ENCODE results near the gene CEP55. TPM values are rescaled to one million over a fixed set of nuclear protein-coding genes. Genes with fewer than 3 reads are reported as not detected.

Gene CEP55
- total and polyA plus RNA-seq, 8 donors, result 3.4 to 31.3 (median 13.8) TPM

DNA sequence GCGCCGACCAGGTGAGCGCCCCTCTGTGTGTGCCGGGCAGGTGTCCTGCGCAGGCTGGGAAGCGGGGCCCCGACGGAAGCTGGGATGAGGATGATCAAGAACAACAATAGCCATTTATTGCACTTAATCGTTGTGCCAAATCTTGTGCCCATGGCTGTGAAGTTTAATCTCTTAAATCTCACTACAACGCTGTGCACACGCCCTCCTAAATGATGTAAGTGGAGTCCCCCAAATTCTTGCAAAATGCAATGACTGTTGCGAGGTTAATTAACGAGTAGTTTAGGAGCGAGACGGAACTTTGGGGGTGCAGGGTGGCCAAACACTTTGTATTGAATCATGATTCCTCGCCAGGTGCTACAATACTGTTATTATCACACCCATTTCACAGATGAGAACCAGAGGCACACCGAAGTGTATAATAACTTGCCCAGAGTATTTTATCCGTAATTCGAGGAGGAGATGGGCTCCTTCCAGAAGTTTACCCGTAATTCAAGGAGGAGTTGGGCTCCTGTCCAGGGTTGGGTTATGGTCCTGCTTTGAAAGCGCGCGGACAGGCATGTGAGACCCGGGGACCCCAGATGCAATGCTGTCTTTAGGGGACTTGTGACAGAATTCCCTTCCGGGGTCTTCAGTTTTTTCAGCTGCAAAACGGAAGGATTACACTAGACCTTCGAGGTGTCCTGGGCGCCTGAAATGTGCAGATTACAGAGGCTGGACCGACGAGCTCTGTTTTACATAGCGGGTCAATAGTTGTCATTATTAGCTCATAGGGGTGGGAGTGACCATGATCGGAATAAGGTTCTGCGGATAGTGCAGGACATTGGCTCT, 71.1 kb downstream of the CEP55 start:
- intact Hi-C loops (cut with DNase I), result no loop called here
- peaks cover 0 to 29% of the 10 kb centered on the region in 2 donors for H3K4me1 ChIP-seq
- peak overlapping the region in 1 of 2 donors; percentile 36 for H3K4me3 ChIP-seq
- H3K36me3 ChIP-seq, result no peaks in the 10 kb centered on the region
- TF ChIP-seq, protein P1, sequence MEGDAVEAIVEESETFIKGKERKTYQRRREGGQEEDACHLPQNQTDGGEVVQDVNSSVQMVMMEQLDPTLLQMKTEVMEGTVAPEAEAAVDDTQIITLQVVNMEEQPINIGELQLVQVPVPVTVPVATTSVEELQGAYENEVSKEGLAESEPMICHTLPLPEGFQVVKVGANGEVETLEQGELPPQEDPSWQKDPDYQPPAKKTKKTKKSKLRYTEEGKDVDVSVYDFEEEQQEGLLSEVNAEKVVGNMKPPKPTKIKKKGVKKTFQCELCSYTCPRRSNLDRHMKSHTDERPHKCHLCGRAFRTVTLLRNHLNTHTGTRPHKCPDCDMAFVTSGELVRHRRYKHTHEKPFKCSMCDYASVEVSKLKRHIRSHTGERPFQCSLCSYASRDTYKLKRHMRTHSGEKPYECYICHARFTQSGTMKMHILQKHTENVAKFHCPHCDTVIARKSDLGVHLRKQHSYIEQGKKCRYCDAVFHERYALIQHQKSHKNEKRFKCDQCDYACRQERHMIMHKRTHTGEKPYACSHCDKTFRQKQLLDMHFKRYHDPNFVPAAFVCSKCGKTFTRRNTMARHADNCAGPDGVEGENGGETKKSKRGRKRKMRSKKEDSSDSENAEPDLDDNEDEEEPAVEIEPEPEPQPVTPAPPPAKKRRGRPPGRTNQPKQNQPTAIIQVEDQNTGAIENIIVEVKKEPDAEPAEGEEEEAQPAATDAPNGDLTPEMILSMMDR (IDR thresholded peaks at IDR 0.05), result no peak
- no peak overlapping the region for H3K27ac ChIP-seq
- ATAC-seq, result no peak
- no peaks in the 10 kb centered on the region for H3K9me3 ChIP-seq
- no peak for DNase-seq
- H3K27me3 ChIP-seq, result peaks cover 28 to 57% of the 10 kb centered on the region in 2 donors

DNA sequence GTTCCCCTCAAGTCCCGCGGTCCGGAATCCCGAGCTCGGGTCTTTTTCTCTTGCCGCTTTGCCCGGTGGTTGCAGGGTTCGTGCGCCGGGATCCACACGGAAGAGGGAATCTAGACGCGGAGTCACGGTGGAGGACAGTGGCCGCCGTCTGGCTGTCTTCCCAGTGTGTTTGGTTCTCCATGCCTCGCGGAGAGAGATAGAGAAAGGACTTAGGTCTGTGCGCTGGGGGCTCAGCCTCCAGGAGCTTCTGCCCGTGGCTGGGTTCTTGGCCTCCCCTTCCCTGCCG, 71.6 kb downstream of the CEP55 start:
- ATAC-seq (no peak), DNase-seq (no peak)
- TF ChIP-seq, protein P1 (IDR thresholded peaks at IDR 0.05), result no peak
- intact Hi-C loops (cut with DNase I), result no loop called here
- peaks cover 28 to 57% of the 10 kb centered on the region in 2 donors for H3K27me3 ChIP-seq
- no peaks in the 10 kb centered on the region for H3K36me3 ChIP-seq
- no peaks in the 10 kb centered on the region for H3K9me3 ChIP-seq
- peak overlapping the region in 1 of 2 donors; percentile 16 for H3K4me3 ChIP-seq
- H3K27ac ChIP-seq, result no peak overlapping the region
- peaks cover 0 to 35% of the 10 kb centered on the region in 2 donors for H3K4me1 ChIP-seq

DNA sequence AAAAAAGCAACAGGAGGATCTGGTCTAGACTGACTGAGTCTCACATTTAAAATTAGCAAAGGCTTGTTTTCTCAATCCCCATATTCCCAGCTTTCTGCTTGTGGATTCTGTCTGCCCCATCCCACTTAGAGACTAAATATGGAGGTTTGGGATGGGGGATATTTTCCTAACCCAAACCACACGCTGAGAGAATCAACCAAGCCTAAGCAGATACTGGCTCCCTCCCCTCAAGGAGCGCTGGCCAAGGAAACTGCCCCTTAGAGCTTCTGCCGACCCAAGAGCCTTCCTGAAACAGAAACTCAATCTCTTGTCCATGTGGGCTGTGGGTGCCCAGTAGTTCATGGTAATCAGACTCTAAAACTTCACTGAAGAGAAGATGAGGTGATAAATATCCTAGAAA, 74.0 kb downstream of the CEP55 start:
- intact Hi-C loops (cut with DNase I), result no loop called here
- peaks cover 0 to 43% of the 10 kb centered on the region in 2 donors for H3K4me1 ChIP-seq
- H3K4me3 ChIP-seq, result no peak overlapping the region
- DNase-seq (no peak), ATAC-seq (no peak)
- H3K27ac ChIP-seq, result no peak overlapping the region
- peaks cover 28 to 52% of the 10 kb centered on the region in 2 donors for H3K27me3 ChIP-seq
- TF ChIP-seq, protein P1 (IDR thresholded peaks at IDR 0.05), result no peak
- H3K36me3 ChIP-seq, result no peaks in the 10 kb centered on the region
- H3K9me3 ChIP-seq, result no peaks in the 10 kb centered on the region

DNA sequence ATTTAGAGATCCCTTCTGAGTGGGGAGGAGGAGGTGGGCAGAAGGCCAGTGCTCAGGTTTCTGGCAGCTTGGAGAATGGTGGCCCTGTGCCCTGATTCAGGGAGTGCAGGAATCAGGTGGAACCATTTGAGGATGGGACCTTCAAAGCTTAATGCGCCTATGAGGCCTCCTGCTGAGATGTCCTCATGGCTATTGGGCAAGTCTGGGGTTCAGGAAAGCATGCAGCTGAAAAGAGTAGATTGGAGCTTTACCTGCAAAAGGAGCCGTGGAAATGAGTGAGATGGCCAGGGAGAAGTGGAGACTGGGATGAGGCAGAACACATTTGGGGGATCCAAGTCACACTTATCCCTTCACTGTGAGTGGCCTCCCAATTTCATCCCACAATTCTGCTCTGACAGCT, 76.2 kb downstream of the CEP55 start:
- H3K9me3 ChIP-seq, result no peaks in the 10 kb centered on the region
- intact Hi-C loops (cut with DNase I), result no loop called here
- no peak for DNase-seq
- H3K27ac ChIP-seq, result no peak overlapping the region
- ATAC-seq, result no peak
- H3K36me3 ChIP-seq, result no peaks in the 10 kb centered on the region
- H3K4me3 ChIP-seq, result no peak overlapping the region
- H3K27me3 ChIP-seq, result peaks cover 9 to 29% of the 10 kb centered on the region in 2 donors
- peaks cover 0 to 22% of the 10 kb centered on the region in 2 donors for H3K4me1 ChIP-seq
- TF ChIP-seq, protein P1 (IDR thresholded peaks at IDR 0.05), result no peak

DNA sequence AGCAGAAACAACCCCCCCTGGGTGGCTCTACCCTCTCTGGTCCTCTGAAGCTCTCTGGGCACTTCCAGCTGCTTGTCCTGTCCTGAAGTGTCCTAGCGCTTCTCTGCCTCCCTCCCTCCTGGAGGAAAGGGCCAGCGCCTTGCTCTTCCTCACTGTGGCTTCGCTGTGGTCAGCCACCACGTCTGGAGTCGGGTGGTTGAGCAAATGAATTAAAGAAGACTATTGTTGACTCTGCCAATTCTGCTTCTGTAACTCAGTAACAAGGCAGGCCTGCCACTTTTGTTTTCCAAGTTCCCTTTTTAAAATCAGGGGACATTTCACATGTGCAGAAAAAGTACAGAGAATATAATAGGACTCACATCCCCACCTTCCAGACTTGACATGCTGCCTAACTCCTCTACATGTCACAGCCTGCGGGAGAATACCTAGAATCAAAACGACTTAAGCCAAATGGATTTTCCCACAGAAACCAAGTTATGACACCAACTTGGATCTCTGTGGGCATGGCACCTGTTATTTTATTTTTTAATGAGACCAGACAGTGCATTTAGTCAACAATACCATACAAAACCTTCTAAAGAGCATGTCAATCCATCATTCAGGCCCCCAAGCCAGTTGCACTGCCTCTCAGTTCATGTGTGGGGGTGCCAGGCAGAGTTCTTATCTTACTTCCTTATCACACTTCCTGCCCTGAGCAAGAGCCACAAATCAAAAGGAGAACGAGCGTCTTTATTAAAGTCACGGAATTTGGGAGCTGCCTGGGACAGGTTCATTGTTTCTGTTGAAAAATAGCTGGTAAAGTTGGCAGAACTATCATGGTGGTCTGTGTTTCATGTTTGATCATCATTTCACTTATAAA, 76.9 kb downstream of the CEP55 start:
- intact Hi-C loops (cut with DNase I), result no loop called here
- H3K27ac ChIP-seq, result no peak overlapping the region
- ATAC-seq, result peak; percentile 74

More for the DNA sequence above, 76.9 kb downstream of the CEP55 start:
- Histone ChIP-seq H3K4me1 (peaks cover 0 to 17% of the 10 kb centered on the region in 2 donors), H3K9me3 (no peaks in the 10 kb centered on the region), H3K27me3 (peaks cover 2 to 23% of the 10 kb centered on the region in 2 donors), H3K4me3 (no peak overlapping the region), H3K36me3 (no peaks in the 10 kb centered on the region)
- TF ChIP-seq, protein P1 (IDR thresholded peaks at IDR 0.05), result no peak
- peak in 1 of 4 donors; percentile 57 for DNase-seq
